Measurements from ENCODE around the gene CYP4F2. TPM values are rescaled to one million over a fixed set of nuclear protein-coding genes. Genes with fewer than 3 reads are reported as not detected.

CYP4F2 gene
- total and polyA plus RNA-seq, 2 donors (not counting 1 experiment from before 2014, with no cell fraction given): not detected

- no peak overlapping the region for H3K27ac ChIP-seq (ENCODE audit: insufficient read depth, low read length)
- H3K9me3 ChIP-seq (ENCODE audit: control insufficient read depth, insufficient read depth, low read depth, low read length): no peaks in the 10 kb centered on the region
- H3K79me2 ChIP-seq (ENCODE audit: control insufficient read depth, insufficient read depth, low read length): no peaks in the 10 kb centered on the region
- no peak overlapping the region for H2AFZ ChIP-seq (ENCODE audit: low read length)
- no peak for DNase-seq (ENCODE audit: low read depth in 2 of 2)
- no peak for TF ChIP-seq CTCF (conservative IDR thresholded peaks at IDR 0.05 in 1 of 2, IDR thresholded peaks at IDR 0.05 in 1 of 2; ENCODE audit: low read depth in 1 of 2, low read length in 2 of 2)
- no peak for TF ChIP-seq EZH2 (IDR thresholded peaks at IDR 0.05; ENCODE audit: low read length, missing control alignments)
- no peaks in the 10 kb centered on the region for H4K20me1 ChIP-seq (ENCODE audit: control insufficient read depth, extremely low read depth, insufficient read depth, low read length)
- no peak overlapping the region for H3K4me3 ChIP-seq (replicated peaks in 1 of 4; ENCODE audit: control extremely low read depth in 1 of 4, insufficient read depth in 1 of 4, low read depth in 3 of 4, low read length in 4 of 4)
- no peak overlapping the region for H3K9ac ChIP-seq (ENCODE audit: insufficient read depth, low read length)
- H3K4me1 ChIP-seq (ENCODE audit: control insufficient read depth, extremely low read depth, insufficient read depth, low read length): no peaks in the 10 kb centered on the region
- no peaks in the 10 kb centered on the region for H3K27me3 ChIP-seq (ENCODE audit: control insufficient read depth, insufficient read depth, low read length)
- H3K4me2 ChIP-seq (ENCODE audit: extremely low read depth, insufficient read depth, low read length): no peak overlapping the region
- no peaks in the 10 kb centered on the region for H3K36me3 ChIP-seq (ENCODE audit: control insufficient read depth, insufficient read depth, low read length)
These were observed 33.0 kb downstream of the CYP4F2 start for GRCh38 chr19:15864824-15865223.

- Histone ChIP-seq H3K27me3 (ENCODE audit: control insufficient read depth, insufficient read depth, low read length) (no peaks in the 10 kb centered on the region), H3K4me3 (replicated peaks in 1 of 4; ENCODE audit: control extremely low read depth in 1 of 4, insufficient read depth in 1 of 4, low read depth in 3 of 4, low read length in 4 of 4) (no peak overlapping the region), H3K36me3 (ENCODE audit: control insufficient read depth, insufficient read depth, low read length) (no peaks in the 10 kb centered on the region), H4K20me1 (ENCODE audit: control insufficient read depth, extremely low read depth, insufficient read depth, low read length) (no peaks in the 10 kb centered on the region), H2AFZ (ENCODE audit: low read length) (no peak overlapping the region), H3K27ac (ENCODE audit: insufficient read depth, low read length) (no peak overlapping the region), H3K79me2 (ENCODE audit: control insufficient read depth, insufficient read depth, low read length) (no peaks in the 10 kb centered on the region), H3K4me2 (ENCODE audit: extremely low read depth, insufficient read depth, low read length) (no peak overlapping the region), H3K4me1 (ENCODE audit: control insufficient read depth, extremely low read depth, insufficient read depth, low read length) (no peaks in the 10 kb centered on the region), H3K9ac (ENCODE audit: insufficient read depth, low read length) (no peak overlapping the region), H3K9me3 (ENCODE audit: control insufficient read depth, insufficient read depth, low read depth, low read length) (no peaks in the 10 kb centered on the region)
- TF ChIP-seq EZH2 (IDR thresholded peaks at IDR 0.05; ENCODE audit: low read length, missing control alignments): no peak
- no peak for TF ChIP-seq CTCF (conservative IDR thresholded peaks at IDR 0.05 in 1 of 2, IDR thresholded peaks at IDR 0.05 in 1 of 2; ENCODE audit: low read depth in 1 of 2, low read length in 2 of 2)
- DNase-seq (ENCODE audit: low read depth in 2 of 2): no peak
These were observed 34.6 kb downstream of the CYP4F2 start for GRCh38 chr19:15863272-15863671.

- Histone ChIP-seq H3K9me3 (ENCODE audit: control insufficient read depth, insufficient read depth, low read depth, low read length) (no peaks in the 10 kb centered on the region), H2AFZ (ENCODE audit: low read length) (no peak overlapping the region), H3K27ac (ENCODE audit: insufficient read depth, low read length) (no peak overlapping the region), H3K4me2 (ENCODE audit: extremely low read depth, insufficient read depth, low read length) (no peak overlapping the region), H3K36me3 (ENCODE audit: control insufficient read depth, insufficient read depth, low read length) (no peaks in the 10 kb centered on the region), H3K27me3 (ENCODE audit: control insufficient read depth, insufficient read depth, low read length) (no peaks in the 10 kb centered on the region), H3K4me3 (replicated peaks in 1 of 4; ENCODE audit: control extremely low read depth in 1 of 4, insufficient read depth in 1 of 4, low read depth in 3 of 4, low read length in 4 of 4) (no peak overlapping the region), H4K20me1 (ENCODE audit: control insufficient read depth, extremely low read depth, insufficient read depth, low read length) (no peaks in the 10 kb centered on the region), H3K4me1 (ENCODE audit: control insufficient read depth, extremely low read depth, insufficient read depth, low read length) (no peaks in the 10 kb centered on the region), H3K79me2 (ENCODE audit: control insufficient read depth, insufficient read depth, low read length) (no peaks in the 10 kb centered on the region), H3K9ac (ENCODE audit: insufficient read depth, low read length) (no peak overlapping the region)
- TF ChIP-seq CTCF (conservative IDR thresholded peaks at IDR 0.05 in 1 of 2, IDR thresholded peaks at IDR 0.05 in 1 of 2; ENCODE audit: low read depth in 1 of 2, low read length in 2 of 2) (no peak), EZH2 (IDR thresholded peaks at IDR 0.05; ENCODE audit: low read length, missing control alignments) (no peak)
- DNase-seq (ENCODE audit: low read depth in 2 of 2): no peak
These were observed 35.4 kb downstream of the CYP4F2 start for GRCh38 chr19:15862444-15862843.
